ENCODE results near the gene DNAJC8.

DNAJC8 gene

DNA sequence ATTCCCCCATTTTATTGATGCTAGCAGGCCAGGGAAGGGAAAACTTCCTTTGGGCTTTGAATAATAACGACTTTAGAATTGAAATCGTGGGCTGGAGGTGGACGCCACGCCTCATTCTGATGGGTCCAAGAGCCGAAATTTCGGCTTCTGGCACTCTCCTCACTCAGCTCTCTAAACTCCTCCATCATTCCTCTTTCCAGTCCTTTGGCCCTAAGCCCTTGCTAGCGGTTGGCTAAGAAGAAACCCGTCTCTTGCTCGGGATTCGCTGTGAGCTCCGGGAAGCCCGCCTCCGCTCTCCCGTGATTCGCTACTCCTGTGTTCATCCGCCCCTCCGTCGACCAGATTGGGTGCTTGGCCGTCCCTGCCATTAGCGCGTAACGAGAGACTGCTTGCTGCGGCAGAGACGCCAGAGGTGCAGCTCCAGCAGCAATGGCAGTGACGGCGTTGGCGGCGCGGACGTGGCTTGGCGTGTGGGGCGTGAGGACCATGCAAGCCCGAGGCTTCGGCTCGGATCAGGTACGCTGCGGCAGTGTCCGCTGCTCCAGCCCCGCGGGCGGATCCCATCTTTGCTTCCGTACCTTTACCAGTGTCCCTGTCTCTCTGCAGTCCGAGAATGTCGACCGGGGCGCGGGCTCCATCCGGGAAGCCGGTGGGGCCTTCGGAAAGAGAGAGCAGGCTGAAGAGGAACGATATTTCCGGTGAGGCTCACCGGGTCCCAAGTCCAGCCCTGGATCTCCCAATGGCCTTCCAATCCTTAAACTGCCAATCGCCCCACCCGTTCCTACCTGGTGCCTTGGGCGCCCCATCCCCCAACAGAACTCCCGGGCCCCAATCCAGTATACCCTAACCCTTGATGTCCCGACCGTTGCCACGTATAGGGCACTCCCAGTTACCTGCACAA is 3.2 kb upstream of the DNAJC8 start, which contains the start of gene ATP5IF1 (continued):
- TF ChIP-seq ZNF529 (tag by site-specific recombination; IDR thresholded peaks at IDR 0.05; ENCODE audit: insufficient replicate concordance) = no peak
- TF ChIP-seq SP2 (tag by site-specific recombination; IDR thresholded peaks at IDR 0.05) = peak; percentile 97
- no peak for TF ChIP-seq ZNF404 (tag by site-specific recombination; IDR thresholded peaks at IDR 0.05)
- TF ChIP-seq ZBTB48 (tag by site-specific recombination; IDR thresholded peaks at IDR 0.05) = peak; percentile 60
- peak; percentile 19 for TF ChIP-seq ZXDB (tag by site-specific recombination; IDR thresholded peaks at IDR 0.05)
- TF ChIP-seq, protein P1, sequence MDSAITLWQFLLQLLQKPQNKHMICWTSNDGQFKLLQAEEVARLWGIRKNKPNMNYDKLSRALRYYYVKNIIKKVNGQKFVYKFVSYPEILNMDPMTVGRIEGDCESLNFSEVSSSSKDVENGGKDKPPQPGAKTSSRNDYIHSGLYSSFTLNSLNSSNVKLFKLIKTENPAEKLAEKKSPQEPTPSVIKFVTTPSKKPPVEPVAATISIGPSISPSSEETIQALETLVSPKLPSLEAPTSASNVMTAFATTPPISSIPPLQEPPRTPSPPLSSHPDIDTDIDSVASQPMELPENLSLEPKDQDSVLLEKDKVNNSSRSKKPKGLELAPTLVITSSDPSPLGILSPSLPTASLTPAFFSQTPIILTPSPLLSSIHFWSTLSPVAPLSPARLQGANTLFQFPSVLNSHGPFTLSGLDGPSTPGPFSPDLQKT (IDR thresholded peaks at IDR 0.05; ENCODE audit: borderline replicate concordance, low read depth, low read length) = no peak
- TF ChIP-seq, protein P2, sequence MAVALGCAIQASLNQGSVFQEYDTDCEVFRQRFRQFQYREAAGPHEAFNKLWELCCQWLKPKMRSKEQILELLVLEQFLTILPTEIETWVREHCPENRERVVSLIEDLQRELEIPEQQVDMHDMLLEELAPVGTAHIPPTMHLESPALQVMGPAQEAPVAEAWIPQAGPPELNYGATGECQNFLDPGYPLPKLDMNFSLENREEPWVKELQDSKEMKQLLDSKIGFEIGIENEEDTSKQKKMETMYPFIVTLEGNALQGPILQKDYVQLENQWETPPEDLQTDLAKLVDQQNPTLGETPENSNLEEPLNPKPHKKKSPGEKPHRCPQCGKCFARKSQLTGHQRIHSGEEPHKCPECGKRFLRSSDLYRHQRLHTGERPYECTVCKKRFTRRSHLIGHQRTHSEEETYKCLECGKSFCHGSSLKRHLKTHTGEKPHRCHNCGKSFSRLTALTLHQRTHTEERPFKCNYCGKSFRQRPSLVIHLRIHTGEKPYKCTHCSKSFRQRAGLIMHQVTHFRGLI (tag by site-specific recombination; IDR thresholded peaks at IDR 0.05) = peak; percentile 6; the same call in 1 of the 2 replicates
- 0 out of 2 replicates have a peak, but pooled peaks have one; percentile 23 for TF ChIP-seq ZNF391 (tag by site-specific recombination; IDR thresholded peaks at IDR 0.05; ENCODE audit: borderline replicate concordance, low read depth)
- TF ChIP-seq TCF7L2 (IDR thresholded peaks at IDR 0.05; ENCODE audit: borderline replicate concordance, low read depth, low read length) = no peak
- TF ChIP-seq ZNF544 (tag by site-specific recombination; IDR thresholded peaks at IDR 0.05) = no peak
- no peak for TF ChIP-seq MZF1 (tag by site-specific recombination; IDR thresholded peaks at IDR 0.05; ENCODE audit: borderline replicate concordance)
- peak; percentile 71; the same call in 1 of the 2 replicates for TF ChIP-seq OVOL3 (tag by site-specific recombination; IDR thresholded peaks at IDR 0.05)
- TF ChIP-seq ZBTB17 (tag by site-specific recombination; IDR thresholded peaks at IDR 0.05) = peak; percentile 86
- TF ChIP-seq, protein P3, sequence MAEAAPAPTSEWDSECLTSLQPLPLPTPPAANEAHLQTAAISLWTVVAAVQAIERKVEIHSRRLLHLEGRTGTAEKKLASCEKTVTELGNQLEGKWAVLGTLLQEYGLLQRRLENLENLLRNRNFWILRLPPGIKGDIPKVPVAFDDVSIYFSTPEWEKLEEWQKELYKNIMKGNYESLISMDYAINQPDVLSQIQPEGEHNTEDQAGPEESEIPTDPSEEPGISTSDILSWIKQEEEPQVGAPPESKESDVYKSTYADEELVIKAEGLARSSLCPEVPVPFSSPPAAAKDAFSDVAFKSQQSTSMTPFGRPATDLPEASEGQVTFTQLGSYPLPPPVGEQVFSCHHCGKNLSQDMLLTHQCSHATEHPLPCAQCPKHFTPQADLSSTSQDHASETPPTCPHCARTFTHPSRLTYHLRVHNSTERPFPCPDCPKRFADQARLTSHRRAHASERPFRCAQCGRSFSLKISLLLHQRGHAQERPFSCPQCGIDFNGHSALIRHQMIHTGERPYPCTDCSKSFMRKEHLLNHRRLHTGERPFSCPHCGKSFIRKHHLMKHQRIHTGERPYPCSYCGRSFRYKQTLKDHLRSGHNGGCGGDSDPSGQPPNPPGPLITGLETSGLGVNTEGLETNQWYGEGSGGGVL (tag by site-specific recombination; IDR thresholded peaks at IDR 0.05) = no peak
- TF ChIP-seq YY2 (tag by site-specific recombination; IDR thresholded peaks at IDR 0.05) = peak; percentile 85; the same call in 1 of the 2 replicates
- no peak for TF ChIP-seq ZNF585B (tag by site-specific recombination; IDR thresholded peaks at IDR 0.05)
- TF ChIP-seq, protein P4, sequence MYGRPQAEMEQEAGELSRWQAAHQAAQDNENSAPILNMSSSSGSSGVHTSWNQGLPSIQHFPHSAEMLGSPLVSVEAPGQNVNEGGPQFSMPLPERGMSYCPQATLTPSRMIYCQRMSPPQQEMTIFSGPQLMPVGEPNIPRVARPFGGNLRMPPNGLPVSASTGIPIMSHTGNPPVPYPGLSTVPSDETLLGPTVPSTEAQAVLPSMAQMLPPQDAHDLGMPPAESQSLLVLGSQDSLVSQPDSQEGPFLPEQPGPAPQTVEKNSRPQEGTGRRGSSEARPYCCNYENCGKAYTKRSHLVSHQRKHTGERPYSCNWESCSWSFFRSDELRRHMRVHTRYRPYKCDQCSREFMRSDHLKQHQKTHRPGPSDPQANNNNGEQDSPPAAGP (tag by site-specific recombination; IDR thresholded peaks at IDR 0.05) = peak; percentile 56; the same call in 1 of the 2 replicates
- TF ChIP-seq ZSCAN30 (tag by site-specific recombination; IDR thresholded peaks at IDR 0.05) = peak; percentile 38; the same call in 1 of the 2 replicates
- no peak for TF ChIP-seq SCRT2 (tag by site-specific recombination; IDR thresholded peaks at IDR 0.05)
- peak; percentile 46; the same call in 1 of the 2 replicates for TF ChIP-seq ZNF394 (tag by site-specific recombination; IDR thresholded peaks at IDR 0.05; ENCODE audit: borderline replicate concordance)
- TF ChIP-seq ZNF571 (tag by site-specific recombination; IDR thresholded peaks at IDR 0.05) = no peak
- TF ChIP-seq ZNF23 (tag by site-specific recombination; IDR thresholded peaks at IDR 0.05; ENCODE audit: borderline replicate concordance) = no peak
- TF ChIP-seq, protein P5, sequence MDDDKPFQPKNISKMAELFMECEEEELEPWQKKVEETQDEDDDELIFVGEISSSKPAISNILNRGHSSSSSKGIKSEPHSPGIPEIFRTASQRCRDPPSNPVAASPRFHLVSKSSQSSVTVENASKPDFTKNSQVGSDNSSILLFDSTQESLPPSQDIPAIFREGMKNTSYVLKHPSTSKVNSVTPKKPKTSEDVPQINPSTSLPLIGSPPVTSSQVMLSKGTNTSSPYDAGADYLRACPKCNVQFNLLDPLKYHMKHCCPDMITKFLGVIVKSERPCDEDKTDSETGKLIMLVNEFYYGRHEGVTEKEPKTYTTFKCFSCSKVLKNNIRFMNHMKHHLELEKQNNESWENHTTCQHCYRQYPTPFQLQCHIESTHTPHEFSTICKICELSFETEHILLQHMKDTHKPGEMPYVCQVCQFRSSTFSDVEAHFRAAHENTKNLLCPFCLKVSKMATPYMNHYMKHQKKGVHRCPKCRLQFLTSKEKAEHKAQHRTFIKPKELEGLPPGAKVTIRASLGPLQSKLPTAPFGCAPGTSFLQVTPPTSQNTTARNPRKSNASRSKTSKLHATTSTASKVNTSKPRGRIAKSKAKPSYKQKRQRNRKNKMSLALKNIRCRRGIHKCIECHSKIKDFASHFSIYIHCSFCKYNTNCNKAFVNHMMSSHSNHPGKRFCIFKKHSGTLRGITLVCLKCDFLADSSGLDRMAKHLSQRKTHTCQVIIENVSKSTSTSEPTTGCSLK (tag by site-specific recombination; IDR thresholded peaks at IDR 0.05) = no peak
- TF ChIP-seq, protein P6, sequence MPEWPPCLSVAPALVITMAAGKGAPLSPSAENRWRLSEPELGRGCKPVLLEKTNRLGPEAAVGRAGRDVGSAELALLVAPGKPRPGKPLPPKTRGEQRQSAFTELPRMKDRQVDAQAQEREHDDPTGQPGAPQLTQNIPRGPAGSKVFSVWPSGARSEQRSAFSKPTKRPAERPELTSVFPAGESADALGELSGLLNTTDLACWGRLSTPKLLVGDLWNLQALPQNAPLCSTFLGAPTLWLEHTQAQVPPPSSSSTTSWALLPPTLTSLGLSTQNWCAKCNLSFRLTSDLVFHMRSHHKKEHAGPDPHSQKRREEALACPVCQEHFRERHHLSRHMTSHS (tag by site-specific recombination; IDR thresholded peaks at IDR 0.05) = no peak
- TF ChIP-seq ZSCAN16 (tag by site-specific recombination; IDR thresholded peaks at IDR 0.05) = 0 out of 2 replicates have a peak, but pooled peaks have one; percentile 20
- no peak for TF ChIP-seq MEIS1 (CRISPR knock-in tag; IDR thresholded peaks at IDR 0.05; ENCODE audit: borderline replicate concordance)
- peak; percentile 38; the same call in 1 of the 2 replicates for TF ChIP-seq ZNF843 (tag by site-specific recombination; IDR thresholded peaks at IDR 0.05)
- no peak for TF ChIP-seq ZNF654 (tag by site-specific recombination; IDR thresholded peaks at IDR 0.05; ENCODE audit: low read depth)
- TF ChIP-seq GLIS1 (tag by site-specific recombination; IDR thresholded peaks at IDR 0.05) = peak; percentile 35; the same call in 1 of the 2 replicates
